H1 (cell line): ENCODE results near the gene FNDC3A. TPM values are rescaled to one million over a fixed set of nuclear protein-coding genes. Genes with fewer than 3 reads are reported as not detected.

Experiments
- EGR1 ChIP-seq: IDR thresholded peaks from 2 replicates; pipeline ENCODE4 v1.6.1; 2011; ENCODE audit warnings: low read depth, low read length, borderline replicate concordance
- RBBP5 ChIP-seq: IDR thresholded peaks from 2 replicates; pipeline ENCODE4 v1.7.1; 2012; ENCODE audit warnings: low read depth, mild to moderate bottlenecking, inconsistent platforms, low read length, moderate library complexity, borderline replicate concordance
- polyA plus RNA-seq, 7 experiments: library from polyadenylated mRNA; depleted of rRNA in 3 of 7; stranded (reverse) in 5 of 7; unstranded in 2 of 7; fragments of >200 nt in 5 of 7; fragments of 200-250 nt in 2 of 7; gene quantifications; 1 replicate in 5 of 7; 2 replicates in 1 of 7; 4 replicates in 1 of 7; pipeline versions ENCODE4 v1.2.1 to v1.2.3, GENCODE V29; 2011 to 2013; ENCODE audit warnings: missing spikeins in 2 of 7, mixed read lengths in 2 of 7
- total RNA-seq: library from RNA; stranded (reverse); fragmentation: NEBNext Ultra II Directional; extraction: Animal tissue kit (Norgen Biotek cat#: 25700); gene quantifications from 2 replicates; pipeline ENCODE4 v1.2.1, GENCODE V29; 2021

FNDC3A gene
- total and polyA plus RNA-seq, 2 of the 8 experiments (the other 6 are each of a cell fraction or from before 2014, with no cell fraction given): 14.6 to 26.0 TPM

DNA sequence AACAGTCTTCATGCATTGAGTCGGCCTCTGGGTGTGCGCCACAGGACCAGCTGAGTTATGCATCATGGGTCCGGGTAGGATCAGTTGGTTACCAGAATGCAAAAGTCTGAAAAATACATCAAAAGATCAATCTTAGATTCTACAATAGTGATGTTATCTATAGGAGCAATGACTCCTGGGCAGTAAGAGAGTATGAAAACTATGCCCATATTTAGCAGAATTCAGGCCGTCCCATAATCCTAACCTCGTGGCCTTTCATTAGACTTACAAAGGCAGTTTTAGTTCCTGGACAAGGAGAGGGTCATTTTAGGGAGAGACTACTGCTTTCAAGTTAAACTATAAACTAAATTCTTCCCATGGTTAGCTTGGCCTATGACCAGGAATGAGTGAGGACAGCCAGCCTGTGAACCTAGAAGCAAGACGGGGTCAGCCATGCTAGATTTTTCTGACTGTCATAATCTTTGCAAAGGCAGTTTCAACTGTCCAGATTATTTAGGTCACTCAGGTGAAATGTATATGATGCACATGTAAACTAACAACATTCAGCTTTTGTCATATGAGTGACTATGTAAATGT lies 260.2 kb downstream of the FNDC3A start (continued):
- TF ChIP-seq RBBP5: no peak
- TF ChIP-seq EGR1: no peak
- TF ChIP-seq, all 59 proteins: peak for 0
